Ovary (tissue), 9 donors: ENCODE data around the gene EEF1E1. TPM values are rescaled to one million over a fixed set of nuclear protein-coding genes. Genes with fewer than 3 reads are reported as not detected.
"Not testable (repeated sequence)": the region's sequence is repeated elsewhere in the genome, so short reads cannot be mapped to it uniquely, and the experiment has no call there.

ENCODE experiments used
- DNase-seq, 5 donors: peaks; one replicate each; pipeline ENCODE4 v3.0.0-alpha.2; 2019 to 2020
- H3K27ac ChIP-seq, 2 donors: fragments of 200-600 bp; one replicate each; pipeline versions ENCODE4 v1.5.1 to v1.8.0; 2019 to 2022
- H3K27me3 ChIP-seq: fragments of 200-600 bp; one replicate; pipeline ENCODE4 v1.8.0; 2022
- H3K36me3 ChIP-seq: fragments of 200-600 bp; sonication (generic); one replicate; pipeline ENCODE4 v1.5.1; 2019
- H3K4me1 ChIP-seq: one replicate; pipeline ENCODE4 v1.8.1; 2013; ENCODE audit warnings: mild to moderate bottlenecking, moderate library complexity; ENCODE audit not compliant: insufficient read depth
- H3K4me3 ChIP-seq: fragments of 200-600 bp; sonication (generic); one replicate; pipeline ENCODE4 v1.5.1; 2017
- H3K9me3 ChIP-seq, 2 donors: fragments of 200-600 bp in 1 of 2; sonication (generic) in 1 of 2; one replicate each; pipeline versions ENCODE4 v1.5.1 to v1.8.1; 2013 to 2019; ENCODE audit warnings: mild to moderate bottlenecking in 1 of 2, moderate library complexity in 1 of 2
- EP300 ChIP-seq: sonication (generic); formaldehyde crosslinking; IDR thresholded peaks from one replicate; pipeline ENCODE4 v1.6.1; 2017; ENCODE audit warnings: antibody characterized with exemption
- POLR2A ChIP-seq: fragments of 450-650 bp; IDR thresholded peaks from one replicate; pipeline ENCODE4 v1.6.1; 2017; ENCODE audit warnings: antibody characterized with exemption, mild to moderate bottlenecking, moderate library complexity
- WGBS, 3 donors: extraction: QIAGEN DNeasy Blood & Tissue Kit in 1 of 3; methylation state at CpG; one replicate each; pipeline versions ENCODE4 v1.1.5 to v1.1.7; 2013 to 2017; 5-methylcytosine and 5-hydroxymethylcytosine counted together
- intact Hi-C, 4 donors: fragments of 100-400 bp; cut with DNase I; formaldehyde crosslinking; loops; one replicate each; pipeline versions ENCODE4 v1.11.0 to v1.15.1; 2022 to 2023
- polyA plus RNA-seq, 2 donors: library from polyadenylated mRNA; stranded (reverse); fragments of 200-250 nt in 1 of 2; fragments of 350-450 nt in 1 of 2; fragmentation: Illumina TruSeq in 1 of 2; extraction: RNeasy Lipid Tissue Mini Kit (QIAGEN cat#74804) in 1 of 2; gene quantifications; one replicate each; pipeline ENCODE4 v1.2.3, GENCODE V29; 2013 to 2014
- total RNA-seq, 7 donors: library from RNA; depleted of rRNA in 2 of 7; stranded (reverse); fragments of >200 nt in 2 of 7; fragmentation: NEBNext Ultra II Directional in 3 of 7; extraction: Animal tissue kit (Norgen Biotek cat#: 25700) in 3 of 7; gene quantifications; one replicate each; pipeline versions ENCODE4 v1.1.0 to v1.2.4, GENCODE V29; 2016 to 2023
- TF ChIP-seq, protein P1 (sequence below), 3 donors: fragments of 450-650 bp in 2 of 3; fragments of 200-600 bp in 1 of 3; IDR thresholded peaks; one replicate each; pipeline versions ENCODE4 v1.5.1 to v1.8.0; 2016 to 2022; ENCODE audit warnings: antibody characterized with exemption in 3 of 3, mild to moderate bottlenecking in 1 of 3
- donor health status: DM: no; HTN: no; CAD: no; lungs with moderate emphysema.
- donor health status: DM: no; HTN: no; CAD: no.
- donor health status: Bipolar disorder and iron deficiency.
- donor health status: DM: yes; HTN: yes; CAD: no.
- donor health status: DM: no; HTN: no; CAD: no.
- donor health status: DM: yes; HTN: yes; CAD: no.

EEF1E1 gene
- total and polyA plus RNA-seq, 9 donors: 13.1 to 30.1 (median 19.9) TPM

DNA sequence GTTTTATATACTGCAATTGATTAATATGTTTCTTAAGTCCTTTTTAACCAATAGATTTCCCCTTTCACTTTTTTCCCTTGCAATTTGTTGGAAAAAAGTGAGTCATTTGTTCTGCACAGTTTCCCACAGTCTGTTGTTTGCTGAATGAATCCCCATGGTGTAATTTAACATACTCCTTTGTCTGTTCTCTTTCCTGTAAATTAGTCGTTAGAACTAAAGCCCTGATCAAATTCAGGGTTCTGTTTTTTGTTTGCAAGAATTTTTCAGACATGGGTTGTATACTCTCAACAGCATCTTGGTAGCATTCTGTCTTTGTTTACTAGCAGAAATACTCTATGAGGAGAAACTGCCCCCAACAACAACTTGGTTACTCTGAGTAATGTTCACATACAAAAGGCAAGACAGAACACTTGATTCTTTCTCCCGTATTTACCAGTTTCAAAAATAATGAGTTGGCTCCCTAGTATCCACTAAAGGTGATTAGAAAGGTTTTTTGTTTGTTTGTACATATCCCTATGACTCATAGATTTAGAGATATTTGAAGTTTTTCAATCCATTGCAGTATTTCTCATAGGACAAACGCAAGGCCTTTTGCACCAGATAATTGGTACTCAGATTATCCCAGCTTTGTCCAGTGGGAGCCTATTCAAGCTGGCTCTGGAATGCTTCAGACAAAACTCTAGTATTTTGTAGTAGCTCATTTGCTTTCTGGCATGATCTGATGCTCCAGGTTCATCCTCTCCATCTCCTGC lies 54.6 kb downstream of the EEF1E1 start:
- Histone ChIP-seq H3K9me3 (no peaks in the 10 kb centered on the region), H3K4me1 (no peaks in the 10 kb centered on the region), H3K4me3 (no peak overlapping the region), H3K27me3 (no peaks in the 10 kb centered on the region), H3K36me3 (no peaks in the 10 kb centered on the region), H3K27ac (no peak overlapping the region)
- WGBS, 3 donors: 78 to 85% (median 83%) methylated on average over 3 of the region's 3 CpGs
- no peak for DNase-seq
- intact Hi-C loops: no loop called here
- TF ChIP-seq EP300 (no peak), POLR2A (no peak)
- TF ChIP-seq, protein P1, sequence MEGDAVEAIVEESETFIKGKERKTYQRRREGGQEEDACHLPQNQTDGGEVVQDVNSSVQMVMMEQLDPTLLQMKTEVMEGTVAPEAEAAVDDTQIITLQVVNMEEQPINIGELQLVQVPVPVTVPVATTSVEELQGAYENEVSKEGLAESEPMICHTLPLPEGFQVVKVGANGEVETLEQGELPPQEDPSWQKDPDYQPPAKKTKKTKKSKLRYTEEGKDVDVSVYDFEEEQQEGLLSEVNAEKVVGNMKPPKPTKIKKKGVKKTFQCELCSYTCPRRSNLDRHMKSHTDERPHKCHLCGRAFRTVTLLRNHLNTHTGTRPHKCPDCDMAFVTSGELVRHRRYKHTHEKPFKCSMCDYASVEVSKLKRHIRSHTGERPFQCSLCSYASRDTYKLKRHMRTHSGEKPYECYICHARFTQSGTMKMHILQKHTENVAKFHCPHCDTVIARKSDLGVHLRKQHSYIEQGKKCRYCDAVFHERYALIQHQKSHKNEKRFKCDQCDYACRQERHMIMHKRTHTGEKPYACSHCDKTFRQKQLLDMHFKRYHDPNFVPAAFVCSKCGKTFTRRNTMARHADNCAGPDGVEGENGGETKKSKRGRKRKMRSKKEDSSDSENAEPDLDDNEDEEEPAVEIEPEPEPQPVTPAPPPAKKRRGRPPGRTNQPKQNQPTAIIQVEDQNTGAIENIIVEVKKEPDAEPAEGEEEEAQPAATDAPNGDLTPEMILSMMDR (IDR thresholded peaks at IDR 0.05): no peak

- H3K9me3 ChIP-seq, H3K4me1 ChIP-seq, DNase-seq, H3K27me3 ChIP-seq, H3K36me3 ChIP-seq, H3K27ac ChIP-seq, H3K4me3 ChIP-seq, intact Hi-C loops: not testable (repeated sequence)
- WGBS, 3 donors: 90 to 96% (median 93%) methylated on average over 4 of the region's 4 CpGs
Measured at GRCh38 chr6:8045769-8046168, 56.6 kb downstream of the EEF1E1 start.

- Histone ChIP-seq H3K27ac (no peak overlapping the region), H3K9me3 (no peaks in the 10 kb centered on the region), H3K4me3 (no peak overlapping the region), H3K36me3 (no peaks in the 10 kb centered on the region), H3K4me1 (no peaks in the 10 kb centered on the region), H3K27me3 (no peaks in the 10 kb centered on the region)
- TF ChIP-seq EP300 (no peak), POLR2A (no peak)
- TF ChIP-seq, protein P1 (IDR thresholded peaks at IDR 0.05): no peak
- no peak for DNase-seq
- WGBS, 3 donors: 62 to 66% (median 64%) methylated on average over 3 of the region's 3 CpGs
- intact Hi-C loops: no loop called here
Measured at GRCh38 chr6:8043221-8043620, 59.1 kb downstream of the EEF1E1 start.

- DNase-seq: no peak
- H3K36me3 ChIP-seq: no peaks in the 10 kb centered on the region
- intact Hi-C loops: no loop called here
- H3K27ac ChIP-seq: no peak overlapping the region
- no peaks in the 10 kb centered on the region for H3K4me1 ChIP-seq
- no peaks in the 10 kb centered on the region for H3K27me3 ChIP-seq
- H3K9me3 ChIP-seq: no peaks in the 10 kb centered on the region
- no peak for TF ChIP-seq EP300
- TF ChIP-seq POLR2A: no peak
- TF ChIP-seq, protein P1 (IDR thresholded peaks at IDR 0.05): no peak
- H3K4me3 ChIP-seq: no peak overlapping the region
- WGBS, 3 donors: 82 to 93% (median 92%) methylated on average over 9 of the region's 9 CpGs
Measured at GRCh38 chr6:8041913-8042583, 60.3 kb downstream of the EEF1E1 start.

DNA sequence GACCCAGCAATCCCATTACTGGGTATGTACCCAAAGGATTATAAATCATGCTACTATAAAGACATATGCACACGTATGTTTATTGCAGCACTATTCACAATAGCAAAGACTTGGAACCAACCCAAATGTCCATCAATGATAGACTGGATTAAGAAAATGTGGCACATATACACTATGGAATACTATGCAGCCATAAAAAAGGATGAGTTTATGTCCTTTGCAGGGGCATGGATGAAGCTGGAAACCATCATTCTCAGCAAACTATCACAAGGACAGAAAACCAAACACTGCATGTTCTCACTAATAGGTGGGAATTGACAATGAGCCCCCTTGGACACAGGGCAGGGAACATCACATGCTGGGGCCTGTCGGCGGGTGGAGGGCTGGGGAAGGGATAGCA lies 68.2 kb downstream of the EEF1E1 start:
- H3K4me1 ChIP-seq, H3K36me3 ChIP-seq, H3K27ac ChIP-seq, DNase-seq, H3K4me3 ChIP-seq, H3K27me3 ChIP-seq, intact Hi-C loops, H3K9me3 ChIP-seq: not testable (repeated sequence)
- 92 to 95% (median 92%) methylated on average over 3 of the region's 3 CpGs for WGBS, 3 donors
